Renal pelvis (tissue), 4 donors: Measurements from ENCODE around the gene ATP10B. TPM values are rescaled to one million over a fixed set of nuclear protein-coding genes. Genes with fewer than 3 reads are reported as not detected.

Experiments
- DNase-seq: peaks from one replicate; pipeline ENCODE4 v3.0.0-alpha.2; 2013
- polyA plus RNA-seq, 3 donors: library from polyadenylated mRNA; unstranded; fragments of 120-200 nt; gene quantifications; one replicate each; pipeline ENCODE4 v1.2.1, GENCODE V29; 2013; ENCODE audit not compliant: insufficient read length in 3 of 3

ATP10B gene
- polyA plus RNA-seq, 3 donors, result 0.78 to 0.94 (median 0.83) TPM

DNA sequence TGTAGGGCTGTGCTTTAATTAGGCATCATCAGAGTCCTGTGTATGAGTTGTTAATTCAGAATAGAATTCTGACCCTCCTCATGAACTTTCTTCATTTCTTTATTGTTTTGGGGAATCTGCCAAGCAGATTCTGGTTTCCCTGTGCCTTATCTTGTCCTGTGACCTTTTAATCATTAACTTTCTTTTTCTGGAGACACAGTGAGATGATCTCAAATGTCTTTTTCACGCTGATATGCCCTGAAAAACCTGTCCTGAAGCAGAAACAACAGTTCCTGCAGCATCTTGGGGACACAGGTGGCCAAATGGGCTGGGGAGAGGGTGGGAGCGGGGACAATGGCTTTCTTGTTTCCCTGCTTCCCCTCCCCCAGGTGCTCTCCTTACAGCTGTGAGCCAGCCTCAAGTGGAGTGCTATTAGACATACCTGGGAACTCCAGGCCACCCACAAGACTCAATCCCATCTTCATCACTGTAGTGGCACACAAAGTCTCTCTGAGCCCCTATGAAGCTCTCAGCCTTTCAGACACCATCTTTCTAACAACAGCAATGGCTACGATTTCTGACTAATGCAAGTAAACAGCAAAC lies 213.8 kb downstream of the ATP10B start:
- no peak for DNase-seq

DNA sequence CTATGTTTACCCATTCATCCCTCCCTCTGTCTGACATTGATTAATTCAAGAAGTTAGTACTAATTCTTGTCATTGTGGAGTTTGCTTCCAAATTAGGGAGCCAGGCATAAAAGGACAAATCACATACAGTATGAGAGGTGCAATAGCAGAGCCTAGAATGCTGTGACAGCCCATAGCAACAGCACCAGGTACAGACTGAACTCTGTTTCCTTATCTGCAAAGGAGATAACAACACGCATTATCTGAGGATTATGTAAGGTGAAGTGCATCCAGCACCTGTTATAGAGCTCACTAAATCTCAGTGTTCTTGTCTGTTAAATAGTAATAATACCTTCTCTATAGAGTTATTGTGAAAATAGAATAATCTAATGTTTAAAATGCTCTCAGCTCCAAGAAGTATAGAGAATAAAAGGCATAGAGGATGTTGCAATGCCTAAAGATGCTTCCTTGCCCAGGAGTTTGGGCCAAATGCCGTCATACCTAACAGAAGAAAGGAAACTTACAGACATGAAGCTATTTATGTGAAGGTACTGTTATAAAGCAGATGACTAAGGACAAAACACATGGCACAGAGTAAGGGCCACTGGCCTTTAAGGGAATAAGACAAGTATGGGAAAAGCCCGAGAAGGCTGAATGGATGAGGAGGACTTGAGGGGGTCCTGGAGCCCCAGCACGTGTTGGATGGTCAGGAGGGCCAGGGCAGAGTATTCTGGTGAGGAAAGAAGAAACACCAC lies 214.5 kb downstream of the ATP10B start:
- no peak for DNase-seq

DNA sequence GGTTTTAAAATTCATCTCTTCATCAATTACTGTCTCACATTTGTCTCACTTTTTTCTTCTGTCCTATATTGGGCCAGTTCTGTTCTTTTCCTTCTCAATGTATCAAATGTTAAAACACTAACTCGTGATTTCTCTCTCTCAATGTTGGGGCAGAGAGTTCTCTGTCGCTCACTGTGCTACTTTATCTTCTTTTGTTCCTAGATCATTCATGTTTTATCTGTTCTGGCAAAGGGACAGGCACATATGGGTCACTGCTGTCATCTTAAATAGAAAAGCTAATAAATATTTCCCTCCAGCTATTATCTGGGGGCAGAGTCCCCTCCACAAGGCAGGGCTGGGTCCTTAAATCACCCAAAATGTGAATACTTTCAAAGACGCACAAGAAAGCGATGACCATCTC lies 216.3 kb downstream of the ATP10B start:
- DNase-seq, result no peak

DNA sequence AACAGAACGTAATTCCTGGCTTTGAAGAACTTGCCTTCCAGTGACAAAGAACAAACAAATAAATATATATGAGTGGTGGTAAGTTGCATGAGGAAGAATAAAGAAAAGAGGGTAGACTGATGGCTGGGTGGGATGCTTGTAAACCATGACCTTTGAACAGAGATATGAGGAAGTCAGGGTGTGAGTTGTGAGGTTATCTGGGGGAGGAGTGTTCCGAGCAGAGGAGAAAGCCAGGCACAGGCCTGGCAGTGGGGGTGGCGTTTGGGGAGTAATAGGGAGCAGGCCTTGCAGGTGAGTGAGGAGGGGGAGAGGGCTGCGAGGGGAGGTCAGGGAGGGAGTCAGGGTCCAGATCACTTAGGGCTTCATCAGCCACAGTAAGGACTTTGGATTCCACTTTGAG lies 217.0 kb downstream of the ATP10B start:
- DNase-seq, result no peak

DNA sequence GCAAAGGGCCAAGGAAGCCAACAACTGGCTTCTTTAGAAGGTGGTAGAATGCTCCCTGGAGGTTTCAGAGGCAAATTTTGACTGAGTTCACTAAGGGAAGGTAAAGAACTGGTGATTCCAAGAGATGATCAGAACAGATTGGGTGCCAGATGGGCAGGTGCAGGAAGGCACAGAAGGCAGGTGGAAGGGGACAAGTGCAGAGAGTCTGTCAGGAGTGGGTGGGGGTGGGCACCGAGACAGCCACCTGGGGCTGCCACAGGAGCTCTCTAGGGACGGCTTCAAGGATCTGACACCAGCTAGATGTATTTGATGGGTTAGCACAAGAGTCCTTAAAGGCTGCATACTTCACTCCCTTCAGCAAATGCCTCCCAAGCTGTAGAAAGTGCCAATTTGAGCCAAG lies 223.0 kb downstream of the ATP10B start:
- DNase-seq, result no peak

DNA sequence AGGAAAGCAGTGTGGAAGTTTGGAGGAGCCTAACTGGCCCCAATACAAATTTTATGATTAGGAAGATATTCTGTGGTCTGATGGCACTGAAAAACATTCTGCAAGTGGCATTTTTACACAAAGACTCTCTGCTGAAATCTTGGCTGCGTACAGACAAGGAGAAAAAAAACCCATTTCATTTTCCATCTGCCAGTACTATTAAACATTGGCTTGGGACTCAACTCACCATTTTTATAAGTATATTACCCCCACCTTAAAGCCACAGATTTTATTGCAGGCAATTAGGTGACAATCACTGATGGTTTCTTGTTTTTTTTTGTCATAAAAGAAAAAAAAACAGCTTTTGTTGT lies 223.4 kb downstream of the ATP10B start:
- no peak for DNase-seq

DNA sequence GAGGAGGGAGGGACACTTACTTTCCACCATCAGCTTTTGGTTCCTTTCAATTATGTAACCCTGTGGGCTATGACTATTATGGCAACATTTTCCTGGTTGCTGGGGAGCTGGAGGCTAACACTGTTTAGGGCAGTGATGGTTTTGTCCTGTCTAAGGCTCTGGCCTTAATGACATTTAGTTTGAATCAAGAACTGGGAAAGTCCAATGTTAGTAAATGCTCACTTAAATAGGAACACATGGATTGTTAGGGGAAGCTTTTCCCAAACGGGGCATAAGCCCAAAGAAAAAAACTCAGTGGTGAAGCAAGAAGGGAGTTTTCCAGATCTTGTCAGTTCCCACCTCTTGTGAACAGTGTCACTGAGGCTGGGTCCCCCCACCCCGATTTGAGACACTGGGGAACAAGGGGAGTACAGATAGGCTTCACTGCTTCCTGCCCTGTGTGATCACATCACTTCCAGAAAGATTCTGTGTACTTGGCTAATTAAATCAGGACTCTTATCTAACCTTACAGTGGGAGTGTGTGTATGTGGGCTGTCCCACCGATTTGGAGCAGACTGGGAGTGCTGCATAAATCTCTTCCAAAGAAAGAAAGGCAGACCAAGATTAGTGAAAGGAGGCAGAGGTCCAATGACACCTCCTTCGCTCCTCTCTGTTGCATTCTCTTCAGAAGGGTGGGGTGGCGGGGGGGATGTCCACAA lies 223.9 kb downstream of the ATP10B start:
- peak; percentile 45 for DNase-seq

DNA sequence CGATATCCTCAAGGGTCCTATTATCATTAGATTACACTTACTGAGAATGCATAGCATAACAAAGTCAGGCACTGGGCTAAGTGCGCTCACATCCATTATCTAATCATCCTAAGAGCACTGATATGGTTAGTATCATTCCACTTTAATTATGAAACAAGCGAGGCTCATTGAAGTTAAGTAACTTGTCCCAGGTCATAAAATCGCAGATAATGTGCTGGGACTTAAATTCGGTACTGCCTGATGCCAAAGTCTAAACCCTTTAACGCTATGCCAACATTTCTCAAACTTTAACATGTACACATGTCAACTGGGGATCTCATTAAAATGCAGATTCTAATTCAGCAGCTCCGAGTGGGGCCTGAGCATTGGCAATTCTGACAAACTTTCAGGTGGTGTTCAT lies 225.7 kb downstream of the ATP10B start:
- no peak for DNase-seq

DNA sequence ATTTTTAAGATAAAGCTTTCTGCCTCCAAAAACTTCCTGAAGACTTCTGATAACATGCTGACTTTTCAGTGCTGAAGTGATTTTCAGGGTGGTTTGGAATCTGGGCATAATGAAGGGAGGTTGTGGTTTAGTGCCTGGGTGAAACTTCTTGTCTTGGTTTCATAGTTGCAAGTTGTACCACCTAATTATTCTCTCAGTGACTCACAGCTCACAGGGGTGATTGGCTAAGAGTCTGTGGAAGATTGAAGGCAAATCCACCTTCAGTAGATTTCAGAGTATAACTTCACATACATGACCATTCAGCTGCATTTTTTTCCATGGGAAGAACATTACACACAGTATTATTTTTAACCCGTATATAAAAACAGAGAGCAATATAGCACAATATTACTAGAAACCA lies 230.5 kb downstream of the ATP10B start:
- DNase-seq, result no peak

DNA sequence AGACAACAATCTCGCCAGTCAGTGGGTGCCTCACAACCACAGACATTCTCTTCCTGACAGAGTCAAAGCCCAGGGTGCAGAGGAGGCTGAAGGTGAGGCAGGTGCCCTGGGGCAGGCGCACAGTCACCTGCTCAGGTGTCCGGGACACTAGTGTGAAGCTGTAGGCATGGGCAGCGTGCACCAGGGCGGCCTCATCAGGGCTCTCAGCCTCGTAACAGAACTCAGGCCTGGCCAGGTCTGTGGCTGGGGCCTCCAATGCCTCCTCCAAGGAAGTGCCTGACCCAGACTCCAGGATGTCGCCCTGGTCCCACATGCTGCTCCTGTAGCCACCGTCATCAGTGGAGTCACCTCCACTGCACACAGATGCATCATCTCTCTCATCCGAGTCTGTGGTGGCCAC lies 231.6 kb downstream of the ATP10B start:
- no peak for DNase-seq

DNA sequence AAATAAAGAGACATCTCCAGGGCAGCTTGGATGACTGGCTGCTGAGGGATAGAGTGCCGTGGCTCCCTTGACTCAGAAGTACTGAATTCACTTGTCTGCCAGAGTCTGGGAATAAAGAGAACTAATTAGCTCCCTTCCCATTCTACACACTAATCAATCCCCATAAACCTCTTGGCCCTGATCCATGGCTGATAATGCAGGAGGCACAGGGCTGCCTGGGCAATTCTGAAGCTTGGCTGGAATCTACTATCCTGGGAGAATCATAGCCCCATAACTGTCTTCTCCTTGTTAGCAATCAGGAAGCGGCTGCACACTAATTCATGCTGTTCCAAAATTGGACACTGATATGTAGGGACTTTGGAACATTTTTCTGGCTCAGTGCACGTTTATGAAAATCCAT lies 232.6 kb downstream of the ATP10B start:
- no peak for DNase-seq

DNA sequence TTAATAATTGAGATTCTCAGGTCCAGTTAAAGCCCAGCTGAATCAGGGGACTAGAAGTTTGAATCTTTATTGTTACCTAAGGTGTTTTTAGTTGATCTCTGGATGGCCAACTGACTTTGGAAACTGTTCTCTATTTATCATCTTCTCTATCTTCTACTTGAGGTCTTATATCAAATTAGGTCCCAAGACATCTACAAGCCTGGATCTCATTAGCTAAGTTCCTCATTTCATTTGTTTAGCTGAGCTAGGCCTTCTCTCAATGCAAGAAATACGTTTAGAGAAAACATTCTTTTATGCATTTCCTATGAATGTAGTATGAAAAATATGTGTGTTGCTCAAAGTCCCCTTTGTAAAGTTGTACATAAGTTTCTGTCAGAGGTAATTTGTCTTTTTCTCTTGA lies 233.7 kb downstream of the ATP10B start:
- DNase-seq, result no peak

DNA sequence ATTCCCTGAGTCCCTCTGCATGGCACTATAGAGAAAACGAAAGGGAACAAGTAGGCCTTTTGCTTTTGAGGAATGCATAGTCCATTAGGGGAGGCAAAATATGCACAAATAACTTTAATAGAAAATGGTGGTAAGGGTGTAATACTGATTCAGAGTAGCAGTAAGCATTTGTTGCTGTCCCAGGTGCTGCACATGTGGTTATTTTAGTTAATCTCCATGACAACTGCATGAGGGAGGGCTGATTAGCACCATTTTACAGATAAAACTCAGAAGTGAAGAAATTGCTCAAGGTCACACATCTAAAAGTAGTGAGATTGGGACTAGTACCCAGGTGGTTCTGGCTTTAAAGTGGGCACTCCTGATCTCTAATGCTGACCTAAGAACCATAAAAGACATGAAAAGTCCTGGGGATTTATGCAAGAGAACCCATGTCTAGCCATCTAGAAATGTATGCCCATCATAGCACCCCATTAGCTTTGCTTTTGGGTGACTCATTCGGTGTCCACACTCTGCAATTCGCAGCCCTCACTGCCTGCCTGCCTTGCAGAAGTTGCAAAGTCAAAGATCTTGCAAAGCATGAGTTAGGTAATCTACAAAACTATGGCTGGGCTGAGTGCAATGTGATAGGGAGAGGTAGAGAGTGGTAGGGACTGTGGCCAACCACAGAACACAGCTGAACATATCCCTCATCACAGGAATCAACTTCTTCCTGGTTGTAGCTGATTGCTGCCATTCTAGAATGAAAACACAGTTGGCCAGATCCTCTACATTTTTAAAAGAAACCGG lies 235.1 kb downstream of the ATP10B start:
- DNase-seq, result no peak

DNA sequence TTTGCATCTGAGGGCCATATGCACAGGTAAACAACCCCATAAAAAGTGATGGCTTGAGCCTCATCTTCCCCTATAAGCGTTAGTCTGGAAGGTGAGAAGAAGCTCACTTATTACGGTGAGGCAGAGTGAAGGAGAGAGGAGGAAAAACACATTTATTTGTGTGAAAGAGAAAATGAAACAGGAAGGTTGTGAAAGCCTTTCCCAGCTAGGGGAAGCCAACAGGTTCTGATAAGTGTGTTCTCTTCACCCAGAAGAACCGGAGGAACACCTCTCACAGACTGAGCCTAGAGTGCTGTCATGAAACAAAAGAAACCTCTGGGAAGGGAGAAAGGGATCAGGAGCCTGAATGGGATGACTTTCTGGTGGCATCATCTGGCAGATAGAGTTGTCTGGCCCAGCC lies 237.9 kb downstream of the ATP10B start:
- DNase-seq, result no peak

DNA sequence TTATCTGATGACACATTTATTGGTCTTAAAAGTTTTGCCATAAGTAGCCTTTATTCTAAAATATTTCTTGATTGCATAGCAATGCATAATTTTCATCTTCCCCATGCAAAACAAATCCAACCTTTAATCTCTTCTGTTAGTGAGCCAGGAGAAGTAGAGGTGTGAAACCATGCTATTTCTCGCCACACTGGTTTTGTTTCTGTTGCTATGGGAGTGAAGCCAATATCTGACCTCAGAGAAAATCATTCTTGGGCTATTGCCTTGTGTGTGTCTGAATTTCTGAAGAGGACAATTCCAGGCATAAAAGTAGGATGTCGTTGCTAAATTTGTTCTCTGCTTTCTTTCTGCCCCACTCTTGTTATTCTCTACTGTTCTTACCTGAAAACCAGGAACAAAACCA lies 246.7 kb downstream of the ATP10B start:
- no peak for DNase-seq

DNA sequence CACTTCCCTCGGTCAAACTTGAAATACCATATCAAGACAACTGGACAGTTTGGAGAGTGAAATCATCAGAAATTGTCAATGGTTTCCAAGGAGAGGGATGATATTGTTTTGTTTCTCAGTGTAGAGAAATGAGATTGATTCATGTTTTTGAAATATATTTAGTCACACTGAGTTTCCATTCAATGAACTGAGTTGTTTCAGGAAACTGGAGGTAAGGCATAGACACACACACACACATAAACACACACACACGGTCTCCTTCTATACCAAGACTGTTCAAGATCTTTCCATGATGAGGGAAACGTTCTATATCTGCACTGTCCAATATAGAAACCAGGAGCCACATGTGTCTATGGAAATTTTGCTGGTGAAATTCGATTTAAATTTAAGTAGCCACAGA lies 247.5 kb downstream of the ATP10B start:
- DNase-seq, result no peak

DNA sequence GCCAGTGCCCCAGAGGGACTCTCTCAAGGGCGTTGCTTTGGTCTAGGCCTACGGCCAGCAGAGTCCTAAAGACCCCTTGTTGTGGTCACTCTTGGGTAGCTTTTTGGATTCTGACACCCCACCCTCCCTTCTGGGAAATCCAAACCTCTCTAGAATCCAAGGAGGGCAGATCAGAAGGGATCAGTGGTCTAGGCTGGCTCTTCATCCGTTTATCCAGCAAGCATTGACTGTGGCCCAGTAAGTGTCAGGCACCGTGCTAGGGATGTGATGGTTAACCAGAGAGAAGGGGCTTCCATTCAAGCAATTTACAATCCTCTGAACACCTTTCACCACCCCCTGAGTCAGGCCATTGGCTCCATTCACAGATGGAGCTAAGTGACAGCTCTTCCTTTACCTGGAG lies 249.3 kb downstream of the ATP10B start:
- no peak for DNase-seq

DNA sequence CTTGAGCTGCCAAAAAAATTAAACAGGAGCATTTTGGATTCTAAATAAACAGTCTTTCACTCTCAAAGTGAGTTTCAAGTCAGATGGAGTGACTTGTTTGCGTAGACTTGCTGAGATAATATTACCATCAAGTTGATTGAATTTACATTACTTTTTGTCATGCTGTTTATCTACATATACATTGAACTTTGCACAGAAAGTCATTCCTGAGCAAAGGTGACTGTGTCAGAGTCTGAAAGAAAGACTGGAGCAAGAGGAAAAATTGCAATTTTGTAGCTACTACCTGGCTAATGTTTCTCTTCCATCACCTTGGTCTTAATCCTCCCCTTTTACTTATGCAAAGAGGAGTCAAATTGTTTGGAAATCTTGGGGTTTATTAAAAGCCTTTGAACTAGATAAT lies 251.0 kb downstream of the ATP10B start:
- DNase-seq, result no peak

DNA sequence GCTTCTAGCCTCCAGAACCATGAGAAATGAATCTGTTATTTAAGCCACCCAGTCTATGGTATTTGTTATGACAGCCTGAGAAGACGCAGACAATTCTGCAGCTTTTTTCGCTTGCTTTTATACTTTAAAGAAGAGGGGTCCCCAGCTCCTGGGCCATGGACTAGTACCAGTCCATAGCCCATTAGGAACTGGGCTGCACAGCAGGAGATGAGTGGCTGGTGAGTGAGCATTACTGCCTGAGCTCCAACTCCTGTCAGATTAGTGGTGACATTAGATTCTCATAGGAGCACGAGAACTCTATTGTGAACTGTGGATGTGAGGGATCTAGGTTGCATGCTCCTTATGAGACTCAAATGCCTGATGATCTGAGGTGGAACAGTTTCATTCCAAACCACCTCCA lies 278.7 kb downstream of the ATP10B start:
- DNase-seq, result no peak

DNA sequence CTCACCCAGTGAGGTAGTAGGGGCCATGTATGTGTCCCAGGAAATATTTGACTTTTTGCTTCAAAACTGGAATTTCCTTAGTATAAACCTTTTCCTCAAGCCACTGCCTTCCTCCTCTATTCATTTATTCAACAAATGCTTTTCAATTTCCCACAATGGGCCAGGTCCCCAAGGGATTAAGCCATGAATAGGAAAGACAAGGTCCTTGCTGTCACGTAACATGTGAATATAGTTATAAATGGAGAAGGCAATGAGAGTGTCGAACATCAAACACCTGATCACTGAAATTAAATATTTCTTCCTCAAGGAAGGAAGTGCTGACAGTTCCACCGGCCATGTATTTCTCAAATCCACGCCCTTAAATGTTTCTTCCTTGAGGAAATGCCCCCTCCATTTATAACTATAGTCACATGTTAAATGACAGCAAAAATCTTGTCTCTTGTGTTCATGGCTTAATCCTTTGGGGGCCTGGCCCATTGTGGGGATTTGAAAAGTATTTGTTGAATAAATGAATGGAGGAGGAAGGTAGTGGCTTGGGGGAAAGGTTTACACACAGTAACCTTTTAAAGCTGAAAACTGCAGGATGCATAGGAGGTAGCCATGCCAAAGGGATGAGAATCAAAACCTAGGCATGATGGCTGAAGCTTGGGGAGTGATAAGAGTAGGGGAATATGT lies 284.8 kb downstream of the ATP10B start:
- no peak for DNase-seq

DNA sequence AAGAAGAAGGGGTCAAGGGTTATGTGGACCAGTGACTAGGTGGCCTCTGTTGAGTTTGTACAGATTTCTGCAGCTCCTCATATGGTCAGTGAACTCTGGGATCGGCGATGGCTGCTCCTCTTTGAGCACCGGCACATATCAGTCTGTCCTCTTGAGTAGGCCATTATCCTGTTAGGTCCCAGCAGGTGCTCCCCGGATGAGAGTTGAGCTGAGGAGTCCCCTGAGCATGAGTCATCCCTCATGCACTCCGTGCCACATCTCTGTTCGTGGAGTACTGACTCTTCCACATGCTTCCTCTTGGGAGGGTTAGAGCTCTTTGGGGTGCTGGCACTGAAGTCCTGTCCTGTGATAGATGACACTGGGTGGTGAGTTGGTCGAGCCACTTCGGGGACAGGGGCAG lies 286.6 kb downstream of the ATP10B start:
- DNase-seq, result no peak

DNA sequence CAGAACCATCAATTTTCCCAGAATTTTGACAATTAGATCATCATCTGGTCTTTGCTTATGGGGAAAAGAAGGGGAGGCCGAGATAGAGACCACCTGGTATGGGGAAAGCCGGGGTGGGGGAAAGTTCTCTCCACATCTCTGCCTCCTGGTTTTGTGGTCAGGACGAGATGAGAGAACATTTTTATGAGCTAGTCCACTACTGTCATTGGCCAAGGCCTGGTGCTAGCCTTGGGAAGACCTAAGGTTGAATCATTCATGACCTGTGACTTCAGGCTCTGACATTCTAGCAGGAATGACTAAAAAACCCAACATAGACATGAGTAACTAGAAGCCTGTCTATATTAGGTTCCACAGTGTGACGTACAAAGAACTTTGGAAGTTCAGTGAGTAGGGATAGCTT lies 295.2 kb downstream of the ATP10B start:
- no peak for DNase-seq
